ENCODE results near the gene PGLYRP3.
A peak's percentile ranks its signal among the peaks of the same experiment; 100 is the strongest.

Gene PGLYRP3

GRCh38 chr1:153261281-153262069 lies 51.3 kb downstream of the PGLYRP3 start (continued):
- no peak for TF ChIP-seq ZFP37 (tag by site-specific recombination; IDR thresholded peaks at IDR 0.05)
- TF ChIP-seq, protein P1, sequence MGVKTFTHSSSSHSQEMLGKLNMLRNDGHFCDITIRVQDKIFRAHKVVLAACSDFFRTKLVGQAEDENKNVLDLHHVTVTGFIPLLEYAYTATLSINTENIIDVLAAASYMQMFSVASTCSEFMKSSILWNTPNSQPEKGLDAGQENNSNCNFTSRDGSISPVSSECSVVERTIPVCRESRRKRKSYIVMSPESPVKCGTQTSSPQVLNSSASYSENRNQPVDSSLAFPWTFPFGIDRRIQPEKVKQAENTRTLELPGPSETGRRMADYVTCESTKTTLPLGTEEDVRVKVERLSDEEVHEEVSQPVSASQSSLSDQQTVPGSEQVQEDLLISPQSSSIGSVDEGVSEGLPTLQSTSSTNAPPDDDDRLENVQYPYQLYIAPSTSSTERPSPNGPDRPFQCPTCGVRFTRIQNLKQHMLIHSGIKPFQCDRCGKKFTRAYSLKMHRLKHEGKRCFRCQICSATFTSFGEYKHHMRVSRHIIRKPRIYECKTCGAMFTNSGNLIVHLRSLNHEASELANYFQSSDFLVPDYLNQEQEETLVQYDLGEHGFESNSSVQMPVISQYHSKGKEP (tag by site-specific recombination; IDR thresholded peaks at IDR 0.05): no peak
- TF ChIP-seq ZNF791 (tag by site-specific recombination; IDR thresholded peaks at IDR 0.05): no peak
- no peak for TF ChIP-seq ZNF747 (tag by site-specific recombination; IDR thresholded peaks at IDR 0.05)
- no peak for TF ChIP-seq ZNF664 (tag by site-specific recombination; IDR thresholded peaks at IDR 0.05)
- no peak for TF ChIP-seq ZNF670 (tag by site-specific recombination; IDR thresholded peaks at IDR 0.05; ENCODE audit: low read depth)
- TF ChIP-seq ZNF341 (tag by site-specific recombination; IDR thresholded peaks at IDR 0.05; ENCODE audit: low read depth): peak; percentile 68
- TF ChIP-seq ZNF621 (tag by site-specific recombination; IDR thresholded peaks at IDR 0.05): no peak
- TF ChIP-seq, protein P2, sequence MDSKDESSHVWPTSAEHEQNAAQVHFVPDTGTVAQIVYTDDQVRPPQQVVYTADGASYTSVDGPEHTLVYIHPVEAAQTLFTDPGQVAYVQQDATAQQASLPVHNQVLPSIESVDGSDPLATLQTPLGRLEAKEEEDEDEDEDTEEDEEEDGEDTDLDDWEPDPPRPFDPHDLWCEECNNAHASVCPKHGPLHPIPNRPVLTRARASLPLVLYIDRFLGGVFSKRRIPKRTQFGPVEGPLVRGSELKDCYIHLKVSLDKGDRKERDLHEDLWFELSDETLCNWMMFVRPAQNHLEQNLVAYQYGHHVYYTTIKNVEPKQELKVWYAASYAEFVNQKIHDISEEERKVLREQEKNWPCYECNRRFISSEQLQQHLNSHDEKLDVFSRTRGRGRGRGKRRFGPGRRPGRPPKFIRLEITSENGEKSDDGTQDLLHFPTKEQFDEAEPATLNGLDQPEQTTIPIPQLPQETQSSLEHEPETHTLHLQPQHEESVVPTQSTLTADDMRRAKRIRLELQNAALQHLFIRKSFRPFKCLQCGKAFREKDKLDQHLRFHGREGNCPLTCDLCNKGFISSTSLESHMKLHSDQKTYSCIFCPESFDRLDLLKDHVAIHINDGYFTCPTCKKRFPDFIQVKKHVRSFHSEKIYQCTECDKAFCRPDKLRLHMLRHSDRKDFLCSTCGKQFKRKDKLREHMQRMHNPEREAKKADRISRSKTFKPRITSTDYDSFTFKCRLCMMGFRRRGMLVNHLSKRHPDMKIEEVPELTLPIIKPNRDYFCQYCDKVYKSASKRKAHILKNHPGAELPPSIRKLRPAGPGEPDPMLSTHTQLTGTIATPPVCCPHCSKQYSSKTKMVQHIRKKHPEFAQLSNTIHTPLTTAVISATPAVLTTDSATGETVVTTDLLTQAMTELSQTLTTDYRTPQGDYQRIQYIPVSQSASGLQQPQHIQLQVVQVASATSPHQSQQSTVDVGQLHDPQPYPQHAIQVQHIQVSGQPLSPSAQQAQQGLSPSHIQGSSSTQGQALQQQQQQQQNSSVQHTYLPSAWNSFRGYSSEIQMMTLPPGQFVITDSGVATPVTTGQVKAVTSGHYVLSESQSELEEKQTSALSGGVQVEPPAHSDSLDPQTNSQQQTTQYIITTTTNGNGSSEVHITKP (tag by site-specific recombination; IDR thresholded peaks at IDR 0.05): 0 out of 2 replicates have a peak, but pooled peaks have one; percentile 11
- TF ChIP-seq ZNF629 (tag by site-specific recombination; IDR thresholded peaks at IDR 0.05): no peak
- TF ChIP-seq ZFHX2 (tag by site-specific recombination; conservative IDR thresholded peaks at IDR 0.05): peak; percentile 79
- no peak for TF ChIP-seq ZNF776 (tag by site-specific recombination; IDR thresholded peaks at IDR 0.05; ENCODE audit: borderline replicate concordance)
- no peak for TF ChIP-seq ZNF677 (tag by site-specific recombination; IDR thresholded peaks at IDR 0.05)
- peak; percentile 23; the same call in 1 of the 2 replicates for TF ChIP-seq ZNF560 (tag by site-specific recombination; IDR thresholded peaks at IDR 0.05; ENCODE audit: borderline replicate concordance)
- TF ChIP-seq, protein P3, sequence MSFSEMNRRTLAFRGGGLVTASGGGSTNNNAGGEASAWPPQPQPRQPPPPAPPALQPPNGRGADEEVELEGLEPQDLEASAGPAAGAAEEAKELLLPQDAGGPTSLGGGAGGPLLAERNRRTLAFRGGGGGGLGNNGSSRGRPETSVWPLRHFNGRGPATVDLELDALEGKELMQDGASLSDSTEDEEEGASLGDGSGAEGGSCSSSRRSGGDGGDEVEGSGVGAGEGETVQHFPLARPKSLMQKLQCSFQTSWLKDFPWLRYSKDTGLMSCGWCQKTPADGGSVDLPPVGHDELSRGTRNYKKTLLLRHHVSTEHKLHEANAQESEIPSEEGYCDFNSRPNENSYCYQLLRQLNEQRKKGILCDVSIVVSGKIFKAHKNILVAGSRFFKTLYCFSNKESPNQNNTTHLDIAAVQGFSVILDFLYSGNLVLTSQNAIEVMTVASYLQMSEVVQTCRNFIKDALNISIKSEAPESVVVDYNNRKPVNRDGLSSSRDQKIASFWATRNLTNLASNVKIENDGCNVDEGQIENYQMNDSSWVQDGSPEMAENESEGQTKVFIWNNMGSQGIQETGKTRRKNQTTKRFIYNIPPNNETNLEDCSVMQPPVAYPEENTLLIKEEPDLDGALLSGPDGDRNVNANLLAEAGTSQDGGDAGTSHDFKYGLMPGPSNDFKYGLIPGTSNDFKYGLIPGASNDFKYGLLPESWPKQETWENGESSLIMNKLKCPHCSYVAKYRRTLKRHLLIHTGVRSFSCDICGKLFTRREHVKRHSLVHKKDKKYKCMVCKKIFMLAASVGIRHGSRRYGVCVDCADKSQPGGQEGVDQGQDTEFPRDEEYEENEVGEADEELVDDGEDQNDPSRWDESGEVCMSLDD (tag by site-specific recombination; IDR thresholded peaks at IDR 0.05): no peak
- peak; percentile 70; the same call in 1 of the 2 replicates for TF ChIP-seq ZNF394 (tag by site-specific recombination; IDR thresholded peaks at IDR 0.05; ENCODE audit: borderline replicate concordance)
- no peak for TF ChIP-seq HOXC10 (CRISPR knock-in tag; IDR thresholded peaks at IDR 0.05)
- no peak for TF ChIP-seq ZNF585B (tag by site-specific recombination; IDR thresholded peaks at IDR 0.05)
- TF ChIP-seq ZNF335 (tag by site-specific recombination; conservative IDR thresholded peaks at IDR 0.05): peak; percentile 67; the same call in 1 of the 2 replicates
- TF ChIP-seq, protein P4, sequence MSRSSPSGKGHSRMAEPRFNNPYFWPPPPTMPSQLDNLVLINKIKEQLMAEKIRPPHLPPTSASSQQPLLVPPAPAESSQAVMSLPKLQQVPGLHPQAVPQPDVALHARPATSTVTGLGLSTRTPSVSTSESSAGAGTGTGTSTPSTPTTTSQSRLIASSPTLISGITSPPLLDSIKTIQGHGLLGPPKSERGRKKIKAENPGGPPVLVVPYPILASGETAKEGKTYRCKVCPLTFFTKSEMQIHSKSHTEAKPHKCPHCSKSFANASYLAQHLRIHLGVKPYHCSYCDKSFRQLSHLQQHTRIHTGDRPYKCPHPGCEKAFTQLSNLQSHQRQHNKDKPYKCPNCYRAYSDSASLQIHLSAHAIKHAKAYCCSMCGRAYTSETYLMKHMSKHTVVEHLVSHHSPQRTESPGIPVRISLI (tag by site-specific recombination; IDR thresholded peaks at IDR 0.05): no peak
- no peak for TF ChIP-seq ZNF239 (tag by site-specific recombination; IDR thresholded peaks at IDR 0.05)
- no peak for TF ChIP-seq ZNF174 (tag by site-specific recombination; IDR thresholded peaks at IDR 0.05)
- TF ChIP-seq, protein P5, sequence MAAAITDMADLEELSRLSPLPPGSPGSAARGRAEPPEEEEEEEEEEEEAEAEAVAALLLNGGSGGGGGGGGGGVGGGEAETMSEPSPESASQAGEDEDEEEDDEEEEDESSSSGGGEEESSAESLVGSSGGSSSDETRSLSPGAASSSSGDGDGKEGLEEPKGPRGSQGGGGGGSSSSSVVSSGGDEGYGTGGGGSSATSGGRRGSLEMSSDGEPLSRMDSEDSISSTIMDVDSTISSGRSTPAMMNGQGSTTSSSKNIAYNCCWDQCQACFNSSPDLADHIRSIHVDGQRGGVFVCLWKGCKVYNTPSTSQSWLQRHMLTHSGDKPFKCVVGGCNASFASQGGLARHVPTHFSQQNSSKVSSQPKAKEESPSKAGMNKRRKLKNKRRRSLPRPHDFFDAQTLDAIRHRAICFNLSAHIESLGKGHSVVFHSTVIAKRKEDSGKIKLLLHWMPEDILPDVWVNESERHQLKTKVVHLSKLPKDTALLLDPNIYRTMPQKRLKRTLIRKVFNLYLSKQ (tag by site-specific recombination; IDR thresholded peaks at IDR 0.05; ENCODE audit: borderline replicate concordance): no peak
- TF ChIP-seq, protein P6, sequence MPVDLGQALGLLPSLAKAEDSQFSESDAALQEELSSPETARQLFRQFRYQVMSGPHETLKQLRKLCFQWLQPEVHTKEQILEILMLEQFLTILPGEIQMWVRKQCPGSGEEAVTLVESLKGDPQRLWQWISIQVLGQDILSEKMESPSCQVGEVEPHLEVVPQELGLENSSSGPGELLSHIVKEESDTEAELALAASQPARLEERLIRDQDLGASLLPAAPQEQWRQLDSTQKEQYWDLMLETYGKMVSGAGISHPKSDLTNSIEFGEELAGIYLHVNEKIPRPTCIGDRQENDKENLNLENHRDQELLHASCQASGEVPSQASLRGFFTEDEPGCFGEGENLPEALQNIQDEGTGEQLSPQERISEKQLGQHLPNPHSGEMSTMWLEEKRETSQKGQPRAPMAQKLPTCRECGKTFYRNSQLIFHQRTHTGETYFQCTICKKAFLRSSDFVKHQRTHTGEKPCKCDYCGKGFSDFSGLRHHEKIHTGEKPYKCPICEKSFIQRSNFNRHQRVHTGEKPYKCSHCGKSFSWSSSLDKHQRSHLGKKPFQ (tag by site-specific recombination; IDR thresholded peaks at IDR 0.05): no peak

Measured in HEK293 (cell line).